Measurements from ENCODE around the gene CHSY1. TPM values are rescaled to one million over a fixed set of nuclear protein-coding genes. Genes with fewer than 3 reads are reported as not detected.

The CHSY1 gene
- total and polyA plus RNA-seq, 5 donors from 2014 or later = 2.4 to 24.8 (median 2.8) TPM

- Mint-ChIP-seq H3K9me3 (no peaks in the 10 kb centered on the region), H3K27ac (peak overlapping the region; percentile 28 to 72 (median 53)), H3K27me3 (no peaks in the 10 kb centered on the region), H3K4me3 (no peak overlapping the region), H3K36me3 (peaks cover 24% of the 10 kb centered on the region), H3K4me1 (peaks cover 31 to 39% (median 32%) of the 10 kb centered on the region in 4 donors)
- no peak for ATAC-seq (ENCODE audit: low read depth in 2 of 2)
- Histone ChIP-seq H3K27me3 (ENCODE audit: control insufficient read depth, insufficient read depth, low read length) (no peaks in the 10 kb centered on the region), H3K4me3 (ENCODE audit: low read depth, low read length) (no peak overlapping the region), H3K9me3 (ENCODE audit: control insufficient read depth in 2 of 2, low read length in 2 of 2) (no peaks in the 10 kb centered on the region), H3K27ac (ENCODE audit: insufficient read depth, low read length, poor library complexity, severe bottlenecking) (no peak overlapping the region), H3K36me3 (ENCODE audit: control insufficient read depth, insufficient read depth, low read length) (peaks cover 21% of the 10 kb centered on the region), H3K4me1 (ENCODE audit: control insufficient read depth, insufficient read depth, low read length, poor library complexity, severe bottlenecking) (no peaks in the 10 kb centered on the region)
- DNase-seq = peak in 1 of 3 donors; percentile 19
These were observed 71.1 kb downstream of the CHSY1 start for GRCh38 chr15:101180620-101181307.

DNA sequence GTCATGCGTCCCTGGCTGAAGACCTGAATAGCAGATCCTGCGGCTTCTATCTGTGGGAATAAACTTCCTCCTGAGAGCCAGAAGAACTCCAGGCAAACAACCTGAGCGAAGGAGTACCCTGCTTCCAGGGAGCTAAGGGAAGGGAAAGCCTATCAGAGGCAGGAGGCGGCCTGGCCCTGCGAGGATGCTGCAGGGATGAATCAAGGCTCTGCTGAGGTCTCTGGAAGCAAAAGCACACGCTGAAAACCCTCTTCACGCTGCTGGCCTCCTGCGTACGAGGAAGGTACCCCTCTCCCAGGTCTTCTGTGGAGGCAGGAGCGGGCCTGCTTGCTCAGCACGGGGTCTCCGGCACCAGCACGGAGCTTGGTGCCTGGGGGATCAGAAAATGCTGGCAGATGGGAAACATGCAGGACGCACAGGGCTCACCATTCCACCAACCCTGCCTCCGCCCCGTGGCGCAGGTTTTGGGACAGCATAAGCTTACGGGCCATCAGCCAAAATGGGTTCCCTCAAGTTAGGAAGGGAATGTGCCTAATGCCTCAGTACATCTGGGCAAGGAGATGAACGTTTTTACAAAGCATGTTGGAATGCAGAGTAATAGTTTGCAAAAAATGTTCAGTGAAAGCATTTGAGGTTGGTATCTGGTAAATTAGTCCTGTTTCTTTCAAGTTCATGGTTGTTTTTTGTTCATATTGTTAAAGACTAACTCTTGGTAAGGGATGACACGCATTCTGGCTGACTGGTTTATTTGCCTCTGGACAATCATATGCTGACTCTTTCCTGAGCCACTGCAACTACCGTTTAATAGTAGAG is 72.3 kb downstream of the CHSY1 start:
- no peaks in the 10 kb centered on the region for H3K27me3 Mint-ChIP-seq
- H3K4me3 Mint-ChIP-seq = no peak overlapping the region
- ATAC-seq (ENCODE audit: low read depth in 2 of 2) (no peak), DNase-seq (no peak)
- no peaks in the 10 kb centered on the region for H3K27me3 ChIP-seq (ENCODE audit: control insufficient read depth, insufficient read depth, low read length)
- peaks cover 27% of the 10 kb centered on the region for H3K36me3 Mint-ChIP-seq
- peaks cover 29 to 39% (median 32%) of the 10 kb centered on the region in 4 donors for H3K4me1 Mint-ChIP-seq
- H3K9me3 ChIP-seq (ENCODE audit: control insufficient read depth in 2 of 2, low read length in 2 of 2) = no peaks in the 10 kb centered on the region
- peaks cover 31% of the 10 kb centered on the region for H3K36me3 ChIP-seq (ENCODE audit: control insufficient read depth, insufficient read depth, low read length)
- no peak overlapping the region for H3K27ac ChIP-seq (ENCODE audit: insufficient read depth, low read length, poor library complexity, severe bottlenecking)
- peak overlapping the region in 2 of 3 donors; percentile 53 to 72 for H3K27ac Mint-ChIP-seq
- H3K9me3 Mint-ChIP-seq = peaks cover 0 to 1% (median 0%) of the 10 kb centered on the region in 7 donors
- no peaks in the 10 kb centered on the region for H3K4me1 ChIP-seq (ENCODE audit: control insufficient read depth, insufficient read depth, low read length, poor library complexity, severe bottlenecking)
- H3K4me3 ChIP-seq (ENCODE audit: low read depth, low read length) = no peak overlapping the region

- peak overlapping the region in 1 of 3 donors; percentile 48 for H3K27ac Mint-ChIP-seq
- Histone ChIP-seq H3K27ac (ENCODE audit: insufficient read depth, low read length, poor library complexity, severe bottlenecking) (no peak overlapping the region), H3K27me3 (ENCODE audit: control insufficient read depth, insufficient read depth, low read length) (no peaks in the 10 kb centered on the region), H3K9me3 (ENCODE audit: control insufficient read depth in 2 of 2, low read length in 2 of 2) (no peaks in the 10 kb centered on the region), H3K36me3 (ENCODE audit: control insufficient read depth, insufficient read depth, low read length) (peaks cover 31% of the 10 kb centered on the region), H3K4me3 (ENCODE audit: low read depth, low read length) (no peak overlapping the region), H3K4me1 (ENCODE audit: control insufficient read depth, insufficient read depth, low read length, poor library complexity, severe bottlenecking) (no peaks in the 10 kb centered on the region)
- DNase-seq (no peak), ATAC-seq (ENCODE audit: low read depth in 2 of 2) (no peak)
- peaks cover 29 to 39% (median 32%) of the 10 kb centered on the region in 4 donors for H3K4me1 Mint-ChIP-seq
- H3K9me3 Mint-ChIP-seq = peaks cover 0 to 1% (median 0%) of the 10 kb centered on the region in 7 donors
- peaks cover 27% of the 10 kb centered on the region for H3K36me3 Mint-ChIP-seq
- H3K27me3 Mint-ChIP-seq = no peaks in the 10 kb centered on the region
- H3K4me3 Mint-ChIP-seq = no peak overlapping the region
These were observed 72.9 kb downstream of the CHSY1 start for GRCh38 chr15:101178931-101179330.

DNA sequence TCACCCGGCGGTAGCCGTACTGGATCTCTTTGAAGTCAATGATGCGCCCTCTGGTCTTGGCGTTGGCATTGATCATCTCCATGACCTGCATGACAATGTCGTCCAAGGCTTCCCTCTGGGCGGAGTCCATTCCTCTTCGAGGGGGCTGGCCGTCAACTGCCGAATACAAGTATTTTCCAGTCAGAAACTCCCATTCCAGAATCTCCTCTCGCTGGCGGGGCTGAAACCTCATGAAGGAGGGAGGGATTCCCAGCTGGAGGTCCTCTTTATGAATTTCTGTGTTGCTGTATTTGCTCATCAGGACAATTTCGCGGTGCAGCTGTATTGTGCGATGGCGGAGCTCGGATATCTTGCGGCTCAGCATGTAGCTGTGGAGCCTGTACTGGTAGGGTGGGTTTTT is 73.4 kb downstream of the CHSY1 start:
- Mint-ChIP-seq H3K27ac (peak overlapping the region in 2 of 3 donors; percentile 41 to 48), H3K27me3 (no peaks in the 10 kb centered on the region), H3K9me3 (peaks cover 0 to 1% (median 0%) of the 10 kb centered on the region in 7 donors), H3K4me1 (peaks cover 27 to 35% (median 32%) of the 10 kb centered on the region in 4 donors), H3K36me3 (peaks cover 25% of the 10 kb centered on the region), H3K4me3 (no peak overlapping the region)
- Histone ChIP-seq H3K9me3 (ENCODE audit: control insufficient read depth in 2 of 2, low read length in 2 of 2) (no peaks in the 10 kb centered on the region), H3K4me1 (ENCODE audit: control insufficient read depth, insufficient read depth, low read length, poor library complexity, severe bottlenecking) (no peaks in the 10 kb centered on the region), H3K27ac (ENCODE audit: insufficient read depth, low read length, poor library complexity, severe bottlenecking) (no peak overlapping the region), H3K4me3 (ENCODE audit: low read depth, low read length) (no peak overlapping the region), H3K27me3 (ENCODE audit: control insufficient read depth, insufficient read depth, low read length) (no peaks in the 10 kb centered on the region), H3K36me3 (ENCODE audit: control insufficient read depth, insufficient read depth, low read length) (peaks cover 31% of the 10 kb centered on the region)
- no peak for DNase-seq
- ATAC-seq (ENCODE audit: low read depth in 2 of 2) = no peak

- Mint-ChIP-seq H3K4me1 (peaks cover 24 to 28% (median 27%) of the 10 kb centered on the region in 4 donors), H3K4me3 (no peak overlapping the region), H3K27me3 (no peaks in the 10 kb centered on the region), H3K27ac (peak overlapping the region in 1 of 3 donors; percentile 41), H3K9me3 (peaks cover 0 to 1% (median 0%) of the 10 kb centered on the region in 7 donors), H3K36me3 (peaks cover 23% of the 10 kb centered on the region)
- no peaks in the 10 kb centered on the region for H3K9me3 ChIP-seq (ENCODE audit: control insufficient read depth in 2 of 2, low read length in 2 of 2)
- no peak overlapping the region for H3K27ac ChIP-seq (ENCODE audit: insufficient read depth, low read length, poor library complexity, severe bottlenecking)
- DNase-seq (no peak), ATAC-seq (ENCODE audit: low read depth in 2 of 2) (no peak)
- peaks cover 31% of the 10 kb centered on the region for H3K36me3 ChIP-seq (ENCODE audit: control insufficient read depth, insufficient read depth, low read length)
- H3K27me3 ChIP-seq (ENCODE audit: control insufficient read depth, insufficient read depth, low read length) = no peaks in the 10 kb centered on the region
- H3K4me3 ChIP-seq (ENCODE audit: low read depth, low read length) = no peak overlapping the region
- H3K4me1 ChIP-seq (ENCODE audit: control insufficient read depth, insufficient read depth, low read length, poor library complexity, severe bottlenecking) = no peaks in the 10 kb centered on the region
These were observed 74.0 kb downstream of the CHSY1 start for GRCh38 chr15:101177866-101178265.

GRCh38 chr15:101176625-101177024 is 75.2 kb downstream of the CHSY1 start:
- Histone ChIP-seq H3K4me3 (ENCODE audit: low read depth, low read length) (no peak overlapping the region), H3K4me1 (ENCODE audit: control insufficient read depth, insufficient read depth, low read length, poor library complexity, severe bottlenecking) (no peaks in the 10 kb centered on the region), H3K9me3 (ENCODE audit: control insufficient read depth in 2 of 2, low read length in 2 of 2) (no peaks in the 10 kb centered on the region), H3K36me3 (ENCODE audit: control insufficient read depth, insufficient read depth, low read length) (peaks cover 31% of the 10 kb centered on the region), H3K27ac (ENCODE audit: insufficient read depth, low read length, poor library complexity, severe bottlenecking) (no peak overlapping the region), H3K27me3 (ENCODE audit: control insufficient read depth, insufficient read depth, low read length) (no peaks in the 10 kb centered on the region)
- DNase-seq (no peak), ATAC-seq (ENCODE audit: low read depth in 2 of 2) (no peak)
- H3K4me3 Mint-ChIP-seq = no peak overlapping the region
- no peaks in the 10 kb centered on the region for H3K27me3 Mint-ChIP-seq
- peaks cover 0 to 1% (median 0%) of the 10 kb centered on the region in 7 donors for H3K9me3 Mint-ChIP-seq
- H3K27ac Mint-ChIP-seq = no peak overlapping the region
- H3K36me3 Mint-ChIP-seq = peaks cover 23% of the 10 kb centered on the region
- H3K4me1 Mint-ChIP-seq = peaks cover 15 to 21% (median 16%) of the 10 kb centered on the region in 4 donors

DNA sequence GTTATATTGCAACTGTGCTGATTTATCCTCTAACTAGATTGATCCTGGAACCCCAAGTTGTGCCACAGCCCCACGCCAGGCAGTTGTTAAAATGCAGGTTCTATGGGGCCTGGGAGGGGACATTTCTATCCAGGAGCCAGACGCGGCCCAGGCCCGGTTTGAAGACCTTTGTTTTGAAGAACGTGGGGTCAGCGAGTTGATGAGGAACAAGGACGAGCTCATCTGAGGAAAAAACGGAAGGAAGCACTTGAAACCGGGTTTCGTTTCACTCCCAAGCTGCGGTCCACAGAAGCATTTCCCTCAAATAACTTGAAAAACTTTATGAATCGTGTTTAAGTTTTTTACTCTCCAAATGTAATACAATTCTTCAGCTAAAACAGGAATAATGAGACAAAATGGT is 76.4 kb downstream of the CHSY1 start:
- no peaks in the 10 kb centered on the region for H3K9me3 ChIP-seq (ENCODE audit: control insufficient read depth in 2 of 2, low read length in 2 of 2)
- H3K4me3 Mint-ChIP-seq = no peak overlapping the region
- no peaks in the 10 kb centered on the region for H3K4me1 ChIP-seq (ENCODE audit: control insufficient read depth, insufficient read depth, low read length, poor library complexity, severe bottlenecking)
- H3K4me1 Mint-ChIP-seq = peaks cover 4 to 9% (median 7%) of the 10 kb centered on the region in 4 donors
- no peak for ATAC-seq (ENCODE audit: low read depth in 2 of 2)
- no peaks in the 10 kb centered on the region for H3K27me3 ChIP-seq (ENCODE audit: control insufficient read depth, insufficient read depth, low read length)
- H3K36me3 ChIP-seq (ENCODE audit: control insufficient read depth, insufficient read depth, low read length) = peaks cover 31% of the 10 kb centered on the region
- peaks cover 0 to 1% (median 0%) of the 10 kb centered on the region in 7 donors for H3K9me3 Mint-ChIP-seq
- H3K27ac Mint-ChIP-seq = peak overlapping the region in 2 of 3 donors; percentile 9 to 29
- peaks cover 23% of the 10 kb centered on the region for H3K36me3 Mint-ChIP-seq
- no peaks in the 10 kb centered on the region for H3K27me3 Mint-ChIP-seq
- H3K4me3 ChIP-seq (ENCODE audit: low read depth, low read length) = no peak overlapping the region
- H3K27ac ChIP-seq (ENCODE audit: insufficient read depth, low read length, poor library complexity, severe bottlenecking) = no peak overlapping the region
- DNase-seq = no peak

Data from CD4-positive, CD25-positive, alpha-beta regulatory T cell (primary cell).